Endothelial cell of umbilical vein (primary cell): ENCODE data around the gene CTBP2. TPM values are rescaled to one million over a fixed set of nuclear protein-coding genes. Genes with fewer than 3 reads are reported as not detected.

Experiments used
- BruUV-seq: library from RNA; stranded (reverse); fragments of 400-500 nt; replicated peaks from 2 replicates; lab custom pipeline; 2021; lab: Mats Ljungman, UMichigan
- CTCF ChIA-PET: fragments of 300-600, 350-600 bp; sonication (Branson Sonifier 250); formaldehyde crosslinking; loops from one replicate; lab custom pipeline; 2021; ENCODE audit warnings: antibody characterized with exemption, inconsistent platforms; lab: Charles Lee
- POLR2A ChIA-PET: fragments of 300-600, 350-600 bp; sonication (Branson Sonifier 250); formaldehyde crosslinking; loops from one replicate; lab custom pipeline; 2021; ENCODE audit warnings: antibody characterized with exemption, inconsistent platforms; lab: Charles Lee
- DNase-seq: peaks from one replicate; pipeline ENCODE4 v3.0.0-alpha.2; 2011; ENCODE audit warnings: low read depth, low spot score
- FAIRE-seq: peaks from 2 replicates; lab custom pipeline; 2011; peaks lifted over from hg19 to GRCh38; lab: Jason Lieb, UNC
- H2AFZ ChIP-seq: 2 replicates; pipeline ENCODE4 v1.6.0; 2012; ENCODE audit warnings: low read depth, low read length, control low read depth, inconsistent platforms
- H3K27ac ChIP-seq: 2 replicates; pipeline ENCODE4 v1.5.1; 2011; ENCODE audit warnings: low read depth, mild to moderate bottlenecking, control low read depth, low read length, moderate library complexity; ENCODE audit not compliant: insufficient read depth
- H3K27me3 ChIP-seq, 2 experiments: 2 replicates each; pipeline versions ENCODE4 v1.6.0 to v1.6.1; 2011; ENCODE audit warnings: low read length in 2 of 2, mixed read lengths in 1 of 2; ENCODE audit not compliant: control insufficient read depth in 2 of 2, insufficient read depth in 2 of 2
- H3K36me3 ChIP-seq, 2 experiments: 2 replicates in 1 of 2; 3 replicates in 1 of 2; pipeline ENCODE4 v1.5.1; 2011; ENCODE audit warnings: low read length in 2 of 2, mild to moderate bottlenecking in 1 of 2, moderate library complexity in 1 of 2; ENCODE audit not compliant: control insufficient read depth in 2 of 2, insufficient read depth in 2 of 2; ENCODE audit errors: extremely low read depth in 1 of 2
- H3K4me1 ChIP-seq: 3 replicates; pipeline ENCODE4 v1.5.1; 2011; ENCODE audit warnings: mild to moderate bottlenecking, low read length; ENCODE audit not compliant: control insufficient read depth, insufficient read depth; ENCODE audit errors: extremely low read depth
- H3K4me2 ChIP-seq: 2 replicates; pipeline ENCODE4 v1.6.1; 2011; ENCODE audit warnings: low read length, control low read depth, mixed read lengths; ENCODE audit not compliant: insufficient read depth
- H3K4me3 ChIP-seq, 3 experiments: fragments of 200-600 bp in 1 of 3; sonication (generic), shearing (Covaris generic) in 1 of 3; replicated peaks in 1 of 3; 2 replicates each; pipeline ENCODE4 v1.5.1; 2011 to 2016; ENCODE audit warnings: control low read depth in 3 of 3, low read length in 3 of 3, mild to moderate bottlenecking in 2 of 3, inconsistent platforms in 1 of 3, low read depth in 1 of 3, moderate library complexity in 1 of 3; ENCODE audit not compliant: insufficient read depth in 1 of 3
- H3K79me2 ChIP-seq: 2 replicates; pipeline ENCODE4 v1.6.0; 2012; ENCODE audit warnings: low read length, inconsistent platforms; ENCODE audit not compliant: control insufficient read depth, insufficient read depth
- H3K9ac ChIP-seq: replicated peaks from 2 replicates; pipeline ENCODE3; 2011; ENCODE audit warnings: low read length, control low read depth; ENCODE audit not compliant: insufficient read depth; ENCODE audit errors: extremely low read depth
- H3K9me1 ChIP-seq: replicated peaks from 3 replicates; pipeline ENCODE4 v1.6.0; 2011; ENCODE audit warnings: mild to moderate bottlenecking, low read length; ENCODE audit not compliant: control insufficient read depth, insufficient read depth; ENCODE audit errors: extremely low read depth
- H3K9me3 ChIP-seq: replicated peaks from 2 replicates; pipeline ENCODE4 v1.5.1; 2012; ENCODE audit warnings: low read length, inconsistent platforms; ENCODE audit not compliant: control insufficient read depth, insufficient read depth
- H4K20me1 ChIP-seq: replicated peaks from 2 replicates; pipeline ENCODE3; 2011; ENCODE audit warnings: mild to moderate bottlenecking, low read length; ENCODE audit not compliant: control insufficient read depth, insufficient read depth; ENCODE audit errors: extremely low read depth
- CTCF ChIP-seq, 2 donors: IDR thresholded peaks; 1 replicate in 1 of 2; 2 replicates in 1 of 2; pipeline ENCODE4 v1.5.1; 2011; ENCODE audit warnings: low read length in 2 of 2, mild to moderate bottlenecking in 2 of 2, moderate library complexity in 2 of 2, control low read depth in 1 of 2, inconsistent platforms in 1 of 2, low read depth in 1 of 2; ENCODE audit not compliant: insufficient read depth in 1 of 2; ENCODE audit errors: extremely low read depth in 1 of 2
- EZH2 ChIP-seq: IDR thresholded peaks from 2 replicates; pipeline ENCODE4 v1.6.1; 2012; ENCODE audit warnings: borderline replicate concordance, low read depth, mild to moderate bottlenecking, moderate library complexity, low read length, inconsistent platforms; ENCODE audit not compliant: severe bottlenecking
- FOS ChIP-seq: IDR thresholded peaks from 2 replicates; pipeline ENCODE4 v1.6.1; 2011; ENCODE audit warnings: mild to moderate bottlenecking, low read length, moderate library complexity, borderline replicate concordance; ENCODE audit not compliant: insufficient read depth
- GATA2 ChIP-seq: IDR thresholded peaks from 2 replicates; pipeline ENCODE4 v1.7.0; 2011; ENCODE audit warnings: low read depth, mild to moderate bottlenecking, moderate library complexity, mixed read lengths, low read length; ENCODE audit not compliant: insufficient read length, insufficient read depth
- JUN ChIP-seq: IDR thresholded peaks from 2 replicates; pipeline ENCODE4 v1.6.1; 2011; ENCODE audit warnings: borderline replicate concordance, low read depth; ENCODE audit not compliant: insufficient read length, insufficient read depth
- MAX ChIP-seq: IDR thresholded peaks from 2 replicates; pipeline ENCODE4 v1.6.1; 2011; ENCODE audit not compliant: insufficient read depth, insufficient read length
- MYC ChIP-seq: IDR thresholded peaks from one replicate; pipeline ENCODE4 v1.6.1; 2011; ENCODE audit warnings: mild to moderate bottlenecking, low read depth, low read length
- POLR2A ChIP-seq: IDR thresholded peaks from 2 replicates; pipeline ENCODE4 v1.6.1; 2012; ENCODE audit warnings: low read depth, mild to moderate bottlenecking, control low read depth, low read length
- POLR2AphosphoS5 ChIP-seq: IDR thresholded peaks from 2 replicates; pipeline ENCODE4 v1.6.1; 2012; ENCODE audit warnings: low read depth, mild to moderate bottlenecking, control low read depth, low read length, moderate library complexity; ENCODE audit not compliant: insufficient read depth
- dilution Hi-C: fragments of 300-500 bp; cut with MboI; formaldehyde crosslinking; loops from one replicate; pipeline ENCODE4 v1.15.0; 2019; ENCODE audit warnings: low sequenced_read_pairs; ENCODE audit not compliant: extremely low pct_ligation_motif_present
- intact Hi-C: fragments of 100-400 bp; cut with micrococcal nuclease; formaldehyde crosslinking; loops from one replicate; pipeline ENCODE4 v1.10.0; 2022
- polyA plus RNA-seq, 4 experiments: library from polyadenylated mRNA; depleted of rRNA in 3 of 4; stranded (reverse) in 3 of 4; unstranded in 1 of 4; fragments of >200 nt; gene quantifications; 2 replicates each; pipeline versions ENCODE4 v1.2.1 to v1.2.3, GENCODE V29; 2011 to 2012; ENCODE audit warnings: missing spikeins in 1 of 4
- total RNA-seq: library from RNA; stranded (reverse); gene quantifications from 2 replicates; pipeline ENCODE4 v1.2.3, GENCODE V29; 2021

The CTBP2 gene
- total and polyA plus RNA-seq, 2 donors (not counting 3 experiments of a cell fraction or from before 2014, with no cell fraction given), result 118 to 128 TPM

DNA sequence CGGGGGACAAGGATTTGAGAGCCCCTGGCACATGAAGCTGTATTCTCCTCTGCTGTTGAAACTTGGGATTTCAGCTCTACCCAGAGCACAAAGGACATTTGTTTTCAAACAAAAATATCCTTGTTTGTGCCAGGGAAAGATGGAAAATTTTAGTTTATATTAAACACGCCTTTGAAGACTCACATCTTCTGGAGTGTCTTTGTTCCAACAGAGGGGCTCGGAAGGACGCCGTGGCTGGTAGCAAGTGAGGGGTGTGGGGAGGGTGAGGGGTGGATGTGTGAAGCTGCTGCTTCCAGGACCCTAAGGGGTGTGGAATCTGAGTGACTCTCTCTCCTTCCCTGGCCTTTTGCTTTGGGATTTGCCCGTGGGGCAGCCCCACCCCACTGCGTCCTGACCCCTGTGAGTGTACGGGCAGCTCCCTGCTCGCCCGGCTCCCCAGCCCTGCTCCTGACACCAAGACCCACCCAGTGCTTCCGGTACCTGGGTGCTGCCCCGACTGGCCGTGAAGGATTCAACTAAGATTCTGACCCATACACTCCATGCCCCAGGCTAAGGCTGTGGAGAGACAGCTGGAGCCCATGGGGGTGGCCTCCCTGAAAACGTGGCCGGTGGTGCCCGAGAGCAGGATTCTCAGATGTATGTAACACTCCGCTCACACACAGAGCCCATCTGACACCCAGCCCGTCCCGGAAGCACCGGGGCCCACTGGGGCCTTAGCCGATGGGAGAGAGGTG, 158.9 kb downstream of the CTBP2 start:
- Histone ChIP-seq H3K79me2 (peaks cover 15% of the 10 kb centered on the region), H4K20me1 (no peaks in the 10 kb centered on the region), H3K9me3 (no peaks in the 10 kb centered on the region), H3K4me1 (no peaks in the 10 kb centered on the region), H3K9me1 (no peaks in the 10 kb centered on the region), H3K36me3 (peaks cover 12 to 79% of the 10 kb centered on the region in 2 experiments), H3K27ac (no peak overlapping the region), H3K9ac (no peak overlapping the region), H3K4me2 (no peak overlapping the region), H3K27me3 (no peaks in the 10 kb centered on the region), H2AFZ (no peak overlapping the region), H3K4me3 (no peak overlapping the region)
- CTCF ChIA-PET, result interaction anchor here (1.2 to 2.8 kb wide), 2 partner anchors 9 to 60 kb away, joined by 3 to 18 read pairs; no protein-coding TSS in a partner anchor
- no peak for TF ChIP-seq MAX
- TF ChIP-seq GATA2, result no peak
- TF ChIP-seq MYC, result no peak
- TF ChIP-seq EZH2, result no peak
- no peak for TF ChIP-seq CTCF (IDR thresholded peaks at IDR 0.05; ENCODE audit: extremely low read depth in 1 of 2, insufficient read depth in 1 of 2, low read depth in 1 of 2, low read length in 2 of 2)
- TF ChIP-seq JUN, result no peak
- TF ChIP-seq POLR2A, result no peak
- no peak for TF ChIP-seq POLR2AphosphoS5
- no peak for TF ChIP-seq FOS
- no peak for DNase-seq
- dilution Hi-C loops (no loop called here), intact Hi-C loops (no loop called here)
- POLR2A ChIA-PET, result no interaction called here
- no peak for FAIRE-seq
- BruUV-seq, result no TSS peak
